WTC11 (cell line): ENCODE data around the gene RPS21.

ENCODE experiments used
- ATF2 ChIP-seq: sonication (generic); formaldehyde crosslinking; IDR thresholded peaks from 2 replicates; pipeline ENCODE4 v1.8.1; 2022; ENCODE audit warnings: low read depth, missing genetic modification reagents, borderline replicate concordance
- CBFB ChIP-seq: sonication (generic); formaldehyde crosslinking; IDR thresholded peaks from 2 replicates; pipeline ENCODE4 v1.8.1; 2022; ENCODE audit warnings: mild to moderate bottlenecking, low read depth, missing genetic modification reagents
- CTCF ChIP-seq: fragments of 200-600 bp; IDR thresholded peaks from 2 replicates; pipeline ENCODE4 v1.8.0; 2022; ENCODE audit warnings: antibody characterized with exemption
- ESRRA ChIP-seq: sonication (generic); formaldehyde crosslinking; IDR thresholded peaks from 2 replicates; pipeline ENCODE4 v1.8.1; 2022; ENCODE audit warnings: mild to moderate bottlenecking, missing genetic modification reagents, borderline replicate concordance
- MLX ChIP-seq: sonication (generic); formaldehyde crosslinking; IDR thresholded peaks from 2 replicates; pipeline ENCODE4 v1.8.1; 2023; ENCODE audit warnings: mild to moderate bottlenecking, missing genetic modification reagents, moderate library complexity
- NR3C1 ChIP-seq: sonication (generic); formaldehyde crosslinking; conservative IDR thresholded peaks from 2 replicates; pipeline ENCODE4 v1.8.1; 2023; ENCODE audit warnings: low read depth, mild to moderate bottlenecking, missing genetic modification reagents
- TEAD4 ChIP-seq: sonication (generic); formaldehyde crosslinking; IDR thresholded peaks from 2 replicates; pipeline ENCODE4 v1.8.0; 2022; ENCODE audit warnings: mild to moderate bottlenecking, missing genetic modification reagents
- USF2 ChIP-seq: sonication (generic); formaldehyde crosslinking; IDR thresholded peaks from 2 replicates; pipeline ENCODE4 v1.8.1; 2023; ENCODE audit warnings: mild to moderate bottlenecking, missing genetic modification reagents, moderate library complexity
- ZNF138 ChIP-seq: sonication (generic); formaldehyde crosslinking; conservative IDR thresholded peaks from 2 replicates; pipeline ENCODE4 v1.8.1; 2022; ENCODE audit warnings: mild to moderate bottlenecking, moderate library complexity, missing genetic modification reagents

GRCh38 chr20:62430311-62430853 lies 43.5 kb downstream of the RPS21 start:
- TF ChIP-seq MLX (CRISPR knock-in tag), result no peak
- no peak for TF ChIP-seq ZNF138 (CRISPR knock-in tag)
- TF ChIP-seq CTCF, result no peak
- no peak for TF ChIP-seq USF2
- no peak for TF ChIP-seq CBFB (CRISPR knock-in tag)
- no peak for TF ChIP-seq ATF2 (CRISPR knock-in tag)
- no peak for TF ChIP-seq ESRRA (CRISPR knock-in tag)
- TF ChIP-seq NR3C1 (CRISPR knock-in tag), result no peak
- TF ChIP-seq TEAD4, result no peak
